H54 (cell line): ENCODE data around the gene SACM1L.
"Not testable (repeated sequence)": the region's sequence is repeated elsewhere in the genome, so short reads cannot be mapped to it uniquely, and the experiment has no call there.

Experiments
- DNase-seq: peaks from one replicate; pipeline ENCODE4 v3.0.0; 2011; ENCODE audit warnings: low spot score, mixed read lengths; ENCODE audit not compliant: insufficient read length
- FAIRE-seq: peaks from 3 replicates; lab custom pipeline; 2011; peaks lifted over from hg19 to GRCh38; lab: Jason Lieb, UNC
- POLR2A ChIP-seq: IDR thresholded peaks from 2 replicates; pipeline ENCODE4 v1.6.1; 2011; ENCODE audit warnings: low read depth, mild to moderate bottlenecking, low read length

The SACM1L gene

DNA sequence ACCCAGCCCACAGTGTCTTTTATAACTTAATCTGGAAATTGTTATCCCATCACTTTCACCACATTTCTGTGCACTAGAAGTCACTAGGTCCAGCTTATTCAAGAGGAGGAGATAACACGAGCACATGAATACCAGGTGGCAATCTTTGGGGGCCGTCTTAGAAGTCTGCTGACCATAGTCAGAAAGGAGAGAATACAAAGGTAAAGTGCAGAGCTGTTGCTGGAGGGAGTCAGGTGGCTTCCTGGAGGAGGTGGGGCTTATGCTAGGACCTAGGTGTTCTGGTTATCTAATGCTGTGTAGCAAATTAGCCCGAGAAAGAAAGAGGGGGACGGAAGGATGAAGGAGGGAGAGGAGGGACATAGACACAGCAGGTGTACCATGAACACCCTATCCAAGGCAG, 60.7 kb downstream of the SACM1L start:
- FAIRE-seq (no peak), DNase-seq (no peak)
- no peak for TF ChIP-seq POLR2A

DNA sequence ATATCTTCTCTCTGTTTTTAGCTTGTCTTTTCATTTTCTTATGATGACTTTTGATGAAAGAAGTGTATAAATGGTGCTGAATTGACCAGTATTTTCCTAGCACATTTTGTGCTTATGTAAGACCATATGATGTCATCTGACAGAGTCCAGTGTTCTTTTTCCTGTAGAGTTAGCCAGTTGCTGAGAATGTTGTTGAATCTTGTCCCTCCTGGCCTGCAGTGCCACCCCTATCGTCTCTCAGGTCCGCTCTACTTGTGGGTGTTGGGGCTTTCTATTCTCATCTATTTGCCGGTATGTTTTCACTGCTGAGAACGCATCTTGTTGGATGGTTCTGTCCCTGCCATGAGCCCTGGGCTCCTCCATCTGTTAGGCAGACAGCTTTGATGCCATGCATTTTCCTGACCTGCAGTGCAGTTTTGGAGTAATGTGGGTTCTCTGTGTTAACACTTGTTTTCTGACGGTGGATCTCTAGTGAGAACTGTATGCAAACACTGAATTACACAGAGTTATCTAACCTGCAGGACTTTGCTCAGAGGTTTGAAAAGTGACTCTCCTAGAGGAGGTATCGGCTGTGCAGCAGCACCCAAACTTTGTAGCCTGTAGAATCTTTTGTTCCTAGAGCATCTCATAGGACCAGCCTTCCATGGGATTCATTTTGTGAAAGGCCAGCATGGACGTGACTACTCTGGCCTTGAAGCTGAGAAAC, 62.5 kb downstream of the SACM1L start:
- FAIRE-seq (no peak), DNase-seq (no peak)
- no peak for TF ChIP-seq POLR2A

DNA sequence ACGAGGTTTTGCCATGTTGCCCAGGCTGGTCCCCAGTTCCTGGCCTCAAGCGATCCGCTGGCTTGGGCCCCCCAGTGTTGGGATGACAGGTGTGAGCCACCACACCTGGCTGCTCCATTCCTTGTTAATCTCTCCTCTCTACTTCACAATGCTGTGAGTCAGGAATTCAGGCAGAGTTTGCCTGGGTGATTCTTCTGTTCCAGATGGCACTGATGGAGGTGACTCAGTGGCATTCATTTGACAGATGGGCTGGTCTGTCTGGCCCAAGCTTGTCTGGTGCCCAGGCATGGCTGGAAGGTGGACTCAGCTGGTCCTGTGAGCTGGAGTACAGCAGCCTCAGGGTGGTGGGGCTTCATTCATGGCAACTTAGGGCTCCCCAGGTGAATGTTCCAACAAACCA, 63.9 kb downstream of the SACM1L start:
- FAIRE-seq, result no peak
- no peak for DNase-seq
- no peak for TF ChIP-seq POLR2A

DNA sequence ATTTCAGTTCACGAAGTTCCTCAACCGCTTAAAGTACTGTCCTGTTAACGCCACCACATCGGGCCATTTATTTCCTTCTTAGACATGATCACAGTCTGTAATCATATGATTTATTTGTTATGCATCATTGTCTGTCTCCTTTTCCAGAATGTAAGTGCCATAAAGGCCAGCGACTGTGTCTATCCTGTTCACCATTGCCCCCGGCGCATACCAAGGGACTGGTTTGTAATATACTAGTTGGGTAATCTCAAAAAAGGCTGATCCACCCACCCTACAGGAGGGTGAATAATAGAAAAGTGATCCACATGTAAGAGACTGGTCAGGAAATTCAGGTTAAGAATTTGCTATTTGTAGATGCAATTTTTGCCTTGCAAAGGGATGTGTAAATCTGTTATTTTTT, 65.3 kb downstream of the SACM1L start:
- no peak for DNase-seq
- no peak for FAIRE-seq
- TF ChIP-seq POLR2A, result no peak

DNA sequence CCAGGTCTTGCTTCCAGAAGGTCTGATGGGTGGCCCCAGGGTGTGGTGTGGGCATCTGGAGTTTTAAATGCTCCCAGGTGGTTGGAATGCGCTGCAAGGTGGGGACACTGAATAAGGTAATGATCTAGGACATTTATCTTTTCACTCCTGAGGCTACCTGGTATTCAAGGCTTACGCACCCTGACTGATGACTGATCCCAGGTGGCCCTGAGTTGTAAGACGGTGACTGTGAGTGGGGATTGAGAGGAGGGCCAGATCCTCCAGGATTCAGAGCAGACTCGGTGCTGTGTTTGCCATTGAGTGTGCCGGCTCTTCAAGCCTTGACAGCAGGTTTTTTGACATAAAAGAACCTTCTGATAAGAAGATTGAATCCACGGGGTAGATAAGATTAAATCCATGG, 66.9 kb downstream of the SACM1L start:
- FAIRE-seq (no peak), DNase-seq (no peak)
- no peak for TF ChIP-seq POLR2A

DNA sequence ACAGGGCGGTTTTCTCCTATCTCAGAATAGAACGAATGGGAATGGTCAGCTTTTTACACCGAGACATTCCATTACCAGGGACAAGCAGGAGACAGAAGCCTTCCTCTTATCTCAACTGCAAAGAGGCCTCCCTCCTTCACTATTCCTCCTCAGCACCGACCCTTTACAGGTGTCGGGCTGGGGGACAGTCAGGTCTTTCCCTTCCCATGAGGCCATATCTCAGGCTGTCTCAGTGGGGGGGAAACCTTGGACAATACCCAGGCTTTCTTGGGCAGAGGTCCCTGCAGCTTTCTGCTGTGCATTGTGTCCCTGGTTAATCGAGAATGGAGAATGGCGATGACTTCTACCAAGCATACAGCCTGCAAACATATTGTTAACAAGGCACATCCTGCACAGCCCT, 67.9 kb downstream of the SACM1L start:
- not testable (repeated sequence) for FAIRE-seq, DNase-seq

DNA sequence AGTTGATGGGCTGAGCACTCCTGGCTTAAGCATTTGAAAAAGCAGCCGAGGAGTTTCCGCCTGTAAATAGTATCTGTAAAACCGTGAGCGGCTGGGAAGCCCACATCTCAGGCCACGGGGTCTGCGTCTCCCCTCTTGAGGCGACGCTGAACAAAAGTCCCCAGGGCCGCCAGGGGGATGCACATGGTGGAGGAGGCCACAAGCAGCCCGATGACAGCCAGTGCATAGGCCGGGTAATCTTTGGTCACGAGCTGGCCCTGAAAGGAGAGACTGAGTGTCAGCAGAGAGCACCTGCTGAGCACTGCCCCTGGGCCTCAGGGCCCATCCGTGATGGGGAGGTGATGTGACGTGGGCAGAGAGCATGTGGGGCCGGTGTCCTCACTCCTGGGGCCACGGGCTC, 69.7 kb downstream of the SACM1L start:
- FAIRE-seq (no peak), DNase-seq (no peak)
- TF ChIP-seq POLR2A, result no peak

DNA sequence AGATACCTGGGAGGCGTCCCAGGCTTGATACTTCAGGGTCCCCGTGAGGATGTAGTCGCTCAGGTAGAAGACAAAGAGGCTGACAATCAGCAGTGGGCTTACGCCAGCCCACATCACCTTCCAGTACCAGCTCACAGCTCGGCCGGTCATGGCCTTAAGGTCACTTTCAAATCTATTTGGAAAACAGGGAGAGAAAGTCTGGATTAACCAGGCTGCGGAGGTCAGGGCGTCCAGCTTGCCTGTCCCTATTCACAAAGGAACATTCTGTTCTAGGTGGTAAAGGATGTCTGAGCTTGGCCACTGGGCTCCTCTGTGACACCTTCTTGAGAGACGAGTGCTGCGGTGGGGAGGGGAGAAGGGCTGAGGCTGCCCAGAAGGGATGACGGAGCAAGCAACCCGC, 70.7 kb downstream of the SACM1L start:
- FAIRE-seq (no peak), DNase-seq (no peak)
- TF ChIP-seq POLR2A, result no peak

DNA sequence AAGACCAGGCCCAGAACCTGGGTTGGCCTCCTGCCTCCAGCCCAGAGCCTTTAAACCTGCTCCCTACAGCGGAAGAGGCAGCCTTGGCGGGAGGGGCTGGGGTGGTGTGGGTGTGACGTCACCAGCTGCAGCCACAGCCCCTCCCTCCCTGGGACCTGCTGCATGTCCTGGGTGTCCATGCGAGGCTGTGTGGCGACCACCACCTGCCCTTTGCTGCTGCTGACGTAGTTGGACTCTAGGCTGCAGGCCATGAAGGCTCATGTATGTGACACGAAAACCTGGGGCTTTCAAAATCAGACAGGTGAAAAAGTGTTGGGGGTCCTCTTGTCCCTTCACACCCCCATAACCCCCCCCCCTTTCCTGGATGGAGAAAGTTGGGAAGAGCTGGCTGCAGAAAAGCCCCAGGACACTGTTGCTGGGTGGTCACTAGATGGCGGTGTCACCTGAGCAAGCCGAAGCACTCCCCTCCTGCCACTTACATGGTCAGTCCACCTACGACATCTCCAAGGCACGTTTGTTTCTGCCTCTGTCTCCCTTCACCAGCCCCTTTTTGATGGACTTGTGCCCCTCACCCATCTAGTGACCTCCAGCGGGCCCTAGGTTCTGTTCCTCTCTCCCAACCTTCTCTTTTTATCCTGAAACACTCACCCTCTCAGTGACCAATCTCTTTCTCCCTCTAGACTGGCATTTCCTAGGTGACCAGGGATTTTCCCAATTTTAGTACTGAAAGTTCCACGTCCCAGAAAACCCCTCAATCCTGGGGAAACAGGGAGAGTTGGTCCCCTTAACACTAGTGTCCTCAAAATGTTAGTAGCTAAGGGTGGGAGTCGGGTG, 71.9 kb downstream of the SACM1L start:
- FAIRE-seq, result no peak
- peak; percentile 74 for DNase-seq
- no peak for TF ChIP-seq POLR2A

DNA sequence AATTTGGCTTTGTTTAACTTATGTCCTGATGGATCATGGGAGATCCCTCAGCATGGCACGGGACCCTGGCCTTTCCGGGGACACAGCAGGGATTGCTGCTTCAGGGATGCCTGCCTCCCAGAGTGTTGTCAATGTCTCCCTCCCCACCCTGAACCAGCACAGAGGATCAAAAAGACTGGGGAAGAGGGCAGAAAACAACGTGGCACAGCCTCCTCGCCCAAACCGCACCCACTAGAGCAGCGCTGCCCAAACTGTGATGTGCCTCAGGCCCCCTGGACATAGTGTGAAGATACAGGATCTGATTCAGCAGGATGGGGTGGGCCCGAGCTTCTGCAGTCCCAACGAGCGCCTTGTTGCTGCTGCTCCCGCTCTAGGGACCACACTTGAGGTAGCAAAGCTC, 72.6 kb downstream of the SACM1L start:
- FAIRE-seq (no peak), DNase-seq (no peak)
- no peak for TF ChIP-seq POLR2A

DNA sequence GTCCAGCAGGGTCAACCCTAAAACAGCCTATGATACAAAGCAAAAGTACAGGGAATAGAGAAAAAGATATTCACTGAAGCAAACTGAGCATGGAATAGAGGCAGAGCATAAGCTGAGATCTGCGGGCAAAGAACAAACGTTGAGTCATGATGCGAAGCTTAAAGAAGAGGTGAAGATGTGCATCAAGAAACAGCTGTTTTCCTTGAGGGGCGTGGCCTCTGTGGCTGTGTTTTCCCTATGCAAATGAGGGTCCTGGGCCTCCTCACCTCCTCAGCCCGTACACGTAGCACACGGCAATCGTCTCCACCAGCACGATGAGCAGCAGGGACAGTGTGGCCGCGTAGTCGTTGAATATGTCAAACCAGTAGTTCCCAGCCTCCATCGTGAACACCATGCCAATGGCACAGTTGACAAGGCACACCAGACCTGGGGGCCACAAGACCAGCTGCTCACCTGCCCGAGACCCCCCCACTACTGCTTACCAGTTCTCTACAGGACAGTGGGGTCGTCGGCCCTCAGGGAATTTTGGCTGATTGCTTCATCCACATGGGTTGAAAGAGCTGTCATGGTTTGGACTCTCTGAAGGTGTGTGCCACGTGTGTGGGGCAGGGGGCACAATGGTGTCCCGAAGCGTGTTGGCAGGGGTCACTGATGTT, 73.6 kb downstream of the SACM1L start:
- TF ChIP-seq POLR2A, result no peak
- no peak for DNase-seq
- FAIRE-seq, result no peak

DNA sequence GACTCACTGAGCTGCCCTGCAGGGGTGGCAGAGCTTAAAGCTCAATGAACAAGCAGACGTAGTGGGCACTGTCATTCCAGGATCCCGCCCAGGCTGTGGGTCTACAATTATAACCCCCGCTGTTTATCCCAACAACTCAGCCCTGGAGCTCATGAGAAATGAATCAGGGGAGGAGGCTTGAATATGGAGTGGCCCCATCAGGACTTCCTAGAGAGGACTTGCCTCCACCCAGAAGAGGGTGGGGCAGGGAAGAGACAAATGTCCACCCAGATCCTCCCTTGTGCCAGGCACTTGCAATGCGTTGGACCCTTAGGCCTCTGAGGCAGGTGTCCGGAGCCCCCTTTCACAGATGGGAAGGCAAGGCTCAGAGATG, 74.1 kb downstream of the SACM1L start:
- FAIRE-seq (no peak), DNase-seq (no peak)
- no peak for TF ChIP-seq POLR2A

DNA sequence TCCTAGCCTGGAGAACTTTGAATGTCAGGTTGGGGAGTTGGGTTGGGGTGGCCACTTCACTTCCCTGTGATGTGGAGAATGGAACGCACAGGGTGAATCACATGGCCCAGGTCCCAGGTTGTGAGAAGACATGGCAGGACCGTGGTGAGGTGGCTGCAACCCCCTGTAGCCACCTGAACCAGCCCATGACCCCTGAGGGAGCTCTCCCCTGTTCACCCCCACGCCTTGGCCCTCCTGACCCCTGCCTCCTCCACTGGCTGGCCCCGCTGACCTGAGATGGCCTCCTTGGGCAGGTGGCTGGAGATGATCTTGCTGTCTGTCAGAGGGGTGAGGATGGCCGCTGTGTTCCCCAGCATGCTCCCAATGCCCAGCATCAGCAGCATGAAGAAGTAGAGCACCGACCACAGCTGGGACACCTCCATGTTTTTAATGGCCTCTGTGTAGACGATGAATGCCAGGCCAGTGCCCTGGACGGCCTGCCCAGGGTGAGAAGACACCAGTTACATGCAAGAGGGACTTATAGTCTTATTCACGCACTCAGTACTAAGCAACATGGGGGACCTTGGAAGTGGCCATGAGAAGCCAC, 76.2 kb downstream of the SACM1L start:
- TF ChIP-seq POLR2A, result no peak
- FAIRE-seq, result no peak

DNA sequence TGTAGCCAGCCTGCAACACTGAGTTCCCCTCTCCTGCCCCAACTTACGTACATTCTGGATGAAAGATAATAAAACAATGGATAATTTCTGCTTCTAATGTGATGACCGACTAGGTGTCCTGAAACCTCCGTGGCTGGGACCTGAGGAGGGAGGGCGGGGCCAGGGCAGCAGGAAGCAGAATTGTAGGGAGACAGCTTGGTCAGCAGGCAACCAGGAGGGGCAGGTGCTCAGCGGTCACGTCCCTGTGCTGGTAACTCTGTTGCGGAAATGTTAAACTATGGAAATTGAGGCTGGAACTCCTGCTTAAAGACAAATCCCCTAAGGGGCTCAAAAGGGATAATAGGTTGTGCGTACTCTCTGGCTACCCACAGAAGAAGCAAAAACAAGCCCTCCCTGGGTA, 76.8 kb downstream of the SACM1L start:
- FAIRE-seq (no peak), DNase-seq (no peak)
- no peak for TF ChIP-seq POLR2A

More for the DNA sequence above, 76.2 kb downstream of the SACM1L start:
- DNase-seq, result no peak

DNA sequence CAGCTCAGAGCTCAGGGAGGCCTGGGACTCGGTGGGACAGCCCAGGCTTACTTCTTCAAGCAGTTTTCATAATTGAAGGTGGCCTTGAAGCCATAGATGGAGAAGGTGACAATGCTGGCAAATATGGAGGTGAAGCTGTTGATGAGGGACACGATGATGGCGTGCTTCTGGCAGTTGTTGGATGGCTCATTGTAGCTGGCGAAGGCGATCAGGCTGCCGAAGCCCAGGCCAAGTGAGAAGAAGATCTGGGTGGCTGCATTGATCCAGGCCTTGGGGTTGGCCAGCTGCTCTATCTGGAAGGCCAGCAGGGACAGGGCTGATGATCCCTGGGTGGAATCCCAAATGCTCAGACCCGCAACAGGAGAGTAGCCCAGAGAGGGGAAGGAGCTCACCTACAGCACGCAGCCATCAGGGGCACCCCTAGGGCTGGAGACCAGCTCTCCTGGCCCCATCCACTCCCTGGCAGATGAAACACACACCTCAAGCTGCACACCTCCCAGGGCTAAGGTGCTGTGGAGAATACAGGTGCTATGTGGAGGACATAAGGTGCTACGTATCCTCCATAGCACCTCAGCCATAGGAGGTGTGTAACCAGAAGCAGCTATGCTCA, 82.1 kb downstream of the SACM1L start:
- no peak for TF ChIP-seq POLR2A
- no peak for FAIRE-seq

More for the DNA sequence above, 82.1 kb downstream of the SACM1L start:
- no peak for DNase-seq
